Lower leg skin (tissue), 4 donors: ENCODE data around the gene PCDHA13. TPM values are rescaled to one million over a fixed set of nuclear protein-coding genes. Genes with fewer than 3 reads are reported as not detected.
"Not testable (repeated sequence)": the region's sequence is repeated elsewhere in the genome, so short reads cannot be mapped to it uniquely, and the experiment has no call there.

ENCODE experiments used
- DNase-seq, 2 donors: peaks; one replicate each; pipeline ENCODE4 v3.0.0-alpha.2; 2019; ENCODE audit warnings: low spot score in 2 of 2
- H3K4me3 ChIP-seq: fragments of 200-600 bp; sonication (generic); 2 replicates; pipeline ENCODE4 v1.5.1; 2017; ENCODE audit warnings: mild to moderate bottlenecking, low read depth; ENCODE audit not compliant: poor library complexity, severe bottlenecking
- POLR2A ChIP-seq, 2 donors: fragments of 450-650 bp; IDR thresholded peaks; one replicate each; pipeline ENCODE4 v1.6.1; 2016 to 2017; ENCODE audit warnings: antibody characterized with exemption in 2 of 2, mild to moderate bottlenecking in 1 of 2, moderate library complexity in 1 of 2
- WGBS, 2 donors: methylation state at CpG; one replicate each; pipeline ENCODE4 v1.1.5; 2018; 5-methylcytosine and 5-hydroxymethylcytosine counted together
- intact Hi-C: fragments of 100-400 bp; cut with DNase I; formaldehyde crosslinking; loops from one replicate; pipeline ENCODE4 v1.15.0; 2023; ENCODE audit warnings: low total_unique reads
- total RNA-seq, 4 donors: library from RNA; depleted of rRNA; stranded (reverse); fragments of >200 nt; gene quantifications; one replicate each; pipeline ENCODE4 v1.1.0, GENCODE V29; 2016
- TF ChIP-seq, protein P1 (sequence below), 3 donors: fragments of 450-650 bp; IDR thresholded peaks; one replicate each; pipeline ENCODE4 v1.5.1; 2016; ENCODE audit warnings: antibody characterized with exemption in 3 of 3, mild to moderate bottlenecking in 3 of 3, moderate library complexity in 2 of 3

PCDHA13 gene
- total RNA-seq, 4 donors from 2014 or later: 0.16 to 0.34 (median 0.30) TPM; not detected in 1

DNA sequence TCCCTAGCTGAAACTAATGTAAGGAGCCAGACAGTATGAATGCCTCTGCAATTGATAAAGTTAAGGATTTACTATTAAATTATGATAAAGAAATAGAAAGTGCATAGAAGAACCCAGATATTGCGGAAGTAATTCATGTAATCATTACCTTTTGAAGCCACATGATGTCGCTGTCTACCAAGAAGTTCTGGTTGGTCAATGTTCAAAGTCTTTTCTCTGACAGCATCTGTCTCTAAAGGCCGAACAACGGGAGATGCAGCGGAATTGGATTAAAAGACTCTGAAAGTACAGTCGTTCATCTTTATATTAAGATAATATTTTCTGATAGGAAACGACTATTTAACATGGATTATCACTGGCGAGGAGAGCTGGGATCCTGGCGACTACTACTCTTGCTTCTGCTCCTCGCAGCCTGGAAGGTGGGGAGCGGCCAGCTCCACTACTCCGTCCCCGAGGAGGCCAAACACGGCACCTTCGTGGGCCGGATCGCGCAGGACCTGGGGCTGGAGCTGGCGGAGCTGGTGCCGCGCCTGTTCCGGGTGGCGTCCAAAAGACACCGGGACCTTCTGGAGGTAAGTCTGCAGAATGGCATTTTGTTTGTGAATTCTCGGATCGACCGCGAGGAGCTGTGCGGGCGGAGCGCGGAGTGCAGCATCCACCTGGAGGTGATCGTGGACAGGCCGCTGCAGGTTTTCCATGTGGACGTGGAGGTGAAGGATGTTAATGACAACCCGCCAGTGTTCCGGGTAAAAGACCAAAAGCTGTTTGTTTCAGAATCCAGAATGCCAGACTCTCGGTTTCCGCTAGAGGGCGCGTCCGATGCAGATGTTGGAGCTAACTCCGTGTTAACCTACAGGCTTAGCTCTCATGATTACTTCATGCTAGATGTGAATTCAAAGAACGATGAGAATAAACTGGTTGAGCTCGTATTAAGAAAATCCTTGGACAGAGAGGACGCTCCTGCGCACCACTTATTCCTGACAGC lies 40.7 kb upstream of the PCDHA13 start, which contains the start of gene PCDHA8:
PCDHA8 (plus strand) TSS at position 210 of the 985 bp plus-strand sequence; CDS start at position 345, 135 bp downstream.
- DNase-seq: no peak
- intact Hi-C loops: no loop called here
- no peak within 1 kb of the TSS for H3K4me3 ChIP-seq
- WGBS, 2 donors: 25 to 29% methylated on average over 46 to 47 of the region's 47 CpGs
- no peak for TF ChIP-seq POLR2A (IDR thresholded peaks at IDR 0.05)
- TF ChIP-seq, protein P1, sequence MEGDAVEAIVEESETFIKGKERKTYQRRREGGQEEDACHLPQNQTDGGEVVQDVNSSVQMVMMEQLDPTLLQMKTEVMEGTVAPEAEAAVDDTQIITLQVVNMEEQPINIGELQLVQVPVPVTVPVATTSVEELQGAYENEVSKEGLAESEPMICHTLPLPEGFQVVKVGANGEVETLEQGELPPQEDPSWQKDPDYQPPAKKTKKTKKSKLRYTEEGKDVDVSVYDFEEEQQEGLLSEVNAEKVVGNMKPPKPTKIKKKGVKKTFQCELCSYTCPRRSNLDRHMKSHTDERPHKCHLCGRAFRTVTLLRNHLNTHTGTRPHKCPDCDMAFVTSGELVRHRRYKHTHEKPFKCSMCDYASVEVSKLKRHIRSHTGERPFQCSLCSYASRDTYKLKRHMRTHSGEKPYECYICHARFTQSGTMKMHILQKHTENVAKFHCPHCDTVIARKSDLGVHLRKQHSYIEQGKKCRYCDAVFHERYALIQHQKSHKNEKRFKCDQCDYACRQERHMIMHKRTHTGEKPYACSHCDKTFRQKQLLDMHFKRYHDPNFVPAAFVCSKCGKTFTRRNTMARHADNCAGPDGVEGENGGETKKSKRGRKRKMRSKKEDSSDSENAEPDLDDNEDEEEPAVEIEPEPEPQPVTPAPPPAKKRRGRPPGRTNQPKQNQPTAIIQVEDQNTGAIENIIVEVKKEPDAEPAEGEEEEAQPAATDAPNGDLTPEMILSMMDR (IDR thresholded peaks at IDR 0.05): no peak

DNA sequence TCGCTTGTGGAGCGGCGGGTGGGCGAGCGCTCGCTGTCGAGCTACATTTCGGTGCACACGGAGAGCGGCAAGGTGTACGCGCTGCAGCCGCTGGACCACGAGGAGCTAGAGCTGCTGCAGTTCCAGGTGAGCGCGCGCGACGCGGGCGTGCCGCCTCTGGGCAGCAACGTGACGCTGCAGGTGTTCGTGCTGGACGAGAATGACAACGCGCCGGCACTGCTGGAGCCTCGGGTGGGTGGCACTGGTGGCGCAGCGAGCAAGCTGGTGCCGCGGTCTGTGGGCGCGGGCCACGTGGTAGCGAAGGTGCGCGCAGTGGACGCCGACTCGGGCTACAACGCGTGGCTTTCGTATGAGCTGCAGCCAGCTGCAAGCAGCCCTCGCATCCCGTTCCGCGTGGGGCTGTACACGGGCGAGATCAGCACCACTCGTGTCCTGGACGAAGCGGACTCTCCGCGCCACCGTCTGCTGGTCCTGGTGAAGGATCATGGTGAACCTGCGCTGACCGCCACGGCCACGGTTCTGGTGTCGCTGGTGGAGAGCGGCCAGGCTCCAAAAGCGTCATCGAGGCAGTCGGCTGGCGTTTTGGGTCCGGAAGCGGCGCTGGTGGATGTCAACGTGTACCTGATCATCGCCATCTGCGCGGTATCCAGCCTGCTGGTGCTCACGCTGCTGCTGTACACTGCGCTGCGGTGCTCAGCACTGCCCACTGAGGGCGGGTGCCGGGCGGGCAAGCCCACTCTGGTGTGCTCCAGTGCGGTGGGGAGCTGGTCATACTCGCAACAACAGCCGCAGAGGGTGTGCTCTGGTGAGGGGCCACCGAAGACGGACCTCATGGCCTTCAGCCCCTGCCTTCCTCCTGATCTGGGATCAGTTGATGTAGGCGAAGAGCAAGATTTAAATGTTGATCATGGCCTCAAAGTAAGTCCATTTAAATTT lies 38.9 kb upstream of the PCDHA13 start:
- intact Hi-C loops: no loop called here

DNA sequence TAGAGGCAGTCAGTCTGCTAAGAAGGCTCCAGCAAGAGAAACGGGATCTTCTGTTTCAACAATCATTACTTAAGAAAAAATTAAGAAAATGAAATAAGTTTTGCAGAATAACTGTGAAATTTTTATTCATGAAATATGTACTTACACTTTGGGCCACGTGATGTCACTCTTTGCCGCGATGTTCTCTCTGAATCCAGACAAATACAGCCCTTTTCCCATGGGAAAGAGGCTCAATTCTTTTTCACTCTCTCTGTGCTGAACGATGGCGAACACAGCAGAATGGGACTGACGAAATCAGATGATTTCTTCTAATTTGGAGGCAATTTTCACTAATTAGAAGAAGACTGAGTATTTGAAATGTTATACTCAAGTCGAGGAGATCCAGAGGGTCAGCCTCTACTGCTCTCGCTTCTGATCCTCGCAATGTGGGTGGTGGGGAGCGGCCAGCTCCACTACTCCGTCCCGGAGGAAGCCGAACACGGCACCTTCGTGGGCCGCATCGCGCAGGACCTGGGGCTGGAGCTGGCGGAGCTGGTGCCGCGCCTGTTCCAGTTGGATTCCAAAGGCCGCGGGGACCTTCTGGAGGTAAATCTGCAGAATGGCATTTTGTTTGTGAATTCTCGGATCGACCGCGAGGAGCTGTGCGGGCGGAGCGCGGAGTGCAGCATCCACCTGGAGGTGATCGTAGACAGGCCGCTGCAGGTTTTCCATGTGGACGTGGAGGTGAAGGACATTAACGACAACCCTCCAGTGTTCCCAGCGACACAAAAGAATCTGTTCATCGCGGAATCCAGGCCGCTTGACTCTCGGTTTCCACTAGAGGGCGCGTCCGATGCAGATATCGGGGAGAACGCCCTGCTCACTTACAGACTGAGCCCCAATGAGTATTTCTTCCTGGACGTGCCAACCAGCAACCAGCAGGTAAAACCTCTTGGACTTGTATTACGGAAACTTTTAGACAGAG lies 33.5 kb upstream of the PCDHA13 start, which contains the start of gene PCDHA9:
PCDHA9 (plus strand) TSS at position 244 of the 964 bp plus-strand sequence; CDS start at position 358, 114 bp downstream.
- 25% methylated on average over 28 to 37 of the region's 48 CpGs for WGBS, 2 donors
- DNase-seq, H3K4me3 ChIP-seq, intact Hi-C loops: not testable (repeated sequence)

More for the DNA sequence above, 38.9 kb upstream of the PCDHA13 start:
- TF ChIP-seq POLR2A (IDR thresholded peaks at IDR 0.05): no peak
- TF ChIP-seq, protein P1 (IDR thresholded peaks at IDR 0.05): no peak
- 42 to 61% methylated on average over 42 to 76 of the region's 87 CpGs for WGBS, 2 donors
- no peak for DNase-seq
- H3K4me3 ChIP-seq: no peak overlapping the region

- DNase-seq, H3K4me3 ChIP-seq: not testable (repeated sequence)
- intact Hi-C loops: loop anchor here (2.0 kb wide), 1 partner anchor 51 kb away; no protein-coding TSS in a partner anchor
- 43 to 55% methylated on average over 82 to 88 of the region's 101 CpGs for WGBS, 2 donors
Observed at GRCh38 chr5:140849831-140850634, 31.9 kb upstream of the PCDHA13 start.

DNA sequence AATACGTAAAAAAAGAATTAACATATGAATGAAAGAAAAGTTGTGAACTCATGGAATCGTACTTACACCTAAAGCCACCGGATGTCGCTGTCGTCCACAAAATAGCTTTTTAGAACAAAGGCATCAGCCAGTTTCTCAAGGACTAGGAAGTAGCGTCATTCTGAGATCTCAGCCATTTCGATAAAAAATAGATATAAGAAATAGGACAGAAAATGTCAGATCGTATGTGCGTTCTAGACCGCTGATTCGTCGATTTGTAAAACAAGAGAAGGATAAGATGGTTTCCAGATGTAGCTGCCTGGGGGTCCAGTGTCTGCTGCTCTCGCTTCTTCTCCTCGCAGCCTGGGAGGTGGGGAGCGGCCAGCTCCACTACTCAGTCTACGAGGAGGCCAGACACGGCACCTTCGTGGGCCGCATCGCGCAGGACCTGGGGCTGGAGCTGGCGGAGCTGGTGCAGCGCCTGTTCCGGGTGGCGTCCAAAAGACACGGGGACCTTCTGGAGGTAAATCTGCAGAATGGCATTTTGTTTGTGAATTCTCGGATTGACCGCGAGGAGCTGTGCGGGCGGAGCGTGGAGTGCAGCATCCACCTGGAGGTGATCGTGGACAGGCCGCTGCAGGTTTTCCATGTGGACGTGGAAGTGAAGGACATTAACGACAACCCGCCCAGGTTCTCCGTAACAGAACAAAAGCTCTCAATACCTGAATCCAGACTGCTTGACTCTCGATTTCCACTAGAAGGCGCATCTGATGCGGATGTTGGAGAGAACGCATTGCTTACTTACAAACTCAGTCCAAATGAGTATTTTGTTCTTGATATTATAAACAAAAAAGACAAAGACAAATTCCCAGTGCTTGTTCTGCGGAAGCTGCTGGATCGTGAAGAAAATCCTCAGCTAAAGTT lies 25.9 kb upstream of the PCDHA13 start, which contains the start of gene PCDHA10:
PCDHA10 (plus strand) TSS at position 126 of the 903 bp plus-strand sequence; CDS start at position 278, 152 bp downstream.
- DNase-seq: no peak
- H3K4me3 ChIP-seq: peak within 1 kb of the TSS; percentile 11
- 16 to 30% methylated on average over 43 to 44 of the region's 44 CpGs for WGBS, 2 donors
- TF ChIP-seq, protein P1 (IDR thresholded peaks at IDR 0.05): no peak
- no peak for TF ChIP-seq POLR2A (IDR thresholded peaks at IDR 0.05)
- intact Hi-C loops: no loop called here
